HG03469 (cell line): ENCODE results near the gene OR2T10.
"Not testable (repeated sequence)": the region's sequence is repeated elsewhere in the genome, so short reads cannot be mapped to it uniquely, and the experiment has no call there.

ENCODE experiments used
- ATAC-seq: cut with Tn5 transposase; IDR thresholded peaks from one replicate; pipeline ENCODE4 v1.9.1; 2021; ENCODE audit warnings: mild to moderate bottlenecking, moderate library complexity, moderate number of reproducible peaks; ENCODE audit not compliant: unreplicated experiment

The OR2T10 gene

DNA sequence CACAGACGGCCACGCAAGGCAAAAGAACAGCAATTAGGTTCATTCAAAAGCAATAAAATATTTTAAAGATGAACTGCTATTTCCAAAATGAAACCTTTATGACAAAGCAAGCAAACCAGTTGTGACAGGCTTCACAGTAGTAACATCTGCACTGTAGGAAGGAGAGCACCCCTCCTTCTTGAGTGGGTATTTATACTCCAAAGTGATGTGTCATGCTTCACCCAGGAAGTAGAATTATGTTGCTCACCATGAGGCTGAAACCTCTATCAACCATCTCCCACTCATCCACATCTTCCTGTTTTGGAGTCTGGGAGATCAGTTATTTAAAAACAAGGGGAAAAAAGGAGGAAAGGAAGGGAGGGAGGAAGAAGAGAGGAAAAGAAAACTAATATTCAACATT lies 885 bp downstream of the OR2T10 start:
- ATAC-seq: no peak

DNA sequence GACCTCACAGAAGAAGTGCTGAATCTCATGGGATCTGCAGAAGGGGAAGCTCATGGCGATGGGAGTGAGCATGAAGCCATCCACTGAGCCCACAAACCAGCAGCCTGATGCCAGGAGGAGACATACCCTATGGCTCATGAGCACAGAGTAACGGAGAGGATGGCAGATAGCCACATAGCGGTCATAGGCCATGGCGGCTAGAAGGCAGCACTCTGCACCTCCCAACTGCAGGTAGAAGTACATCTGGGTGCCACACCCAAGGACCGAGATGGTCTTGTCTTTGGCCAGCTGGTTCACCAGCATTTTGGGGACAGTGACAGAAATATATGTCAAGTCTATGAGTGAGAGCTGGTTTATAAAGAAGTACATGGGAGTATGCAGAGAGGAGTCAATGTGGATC lies 4.3 kb downstream of the OR2T10 start:
- no peak for ATAC-seq

DNA sequence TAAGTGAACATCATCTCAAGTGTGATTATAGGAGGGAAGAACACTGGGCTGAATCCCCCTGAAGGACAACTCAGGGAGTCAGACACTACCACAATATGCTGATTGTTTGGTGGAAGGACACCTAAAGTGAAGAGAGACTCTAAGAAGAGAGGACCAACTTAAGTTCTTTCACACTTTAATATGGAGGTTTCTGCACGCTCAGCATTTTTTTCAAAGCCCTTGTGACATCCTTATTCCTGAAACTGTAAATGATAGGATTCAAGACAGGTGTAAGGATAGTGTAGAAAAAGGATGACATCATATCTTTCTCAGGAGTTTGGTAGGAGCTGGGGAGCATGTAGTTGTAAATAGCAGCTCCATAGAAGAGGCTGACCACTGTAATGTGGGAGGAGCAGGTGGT lies 4.8 kb downstream of the OR2T10 start:
- ATAC-seq: no peak

DNA sequence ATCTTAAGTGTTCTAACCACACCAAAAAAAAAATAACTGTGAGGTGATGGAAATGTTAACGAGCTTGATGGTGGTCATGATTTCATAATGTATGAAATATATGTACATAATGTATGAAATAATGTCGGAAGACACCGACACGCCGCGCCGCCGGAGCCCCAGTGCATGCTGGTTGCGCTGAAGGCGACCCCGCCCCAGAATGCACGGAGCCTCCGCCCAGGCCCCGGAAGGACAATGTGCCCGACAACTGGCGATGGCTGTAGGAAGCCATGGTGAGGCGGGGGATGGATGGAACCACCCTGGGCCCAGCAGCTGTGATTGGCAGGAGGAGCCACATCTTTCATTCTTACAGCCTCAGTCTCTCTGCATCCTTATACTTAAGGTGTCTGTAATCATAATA lies 7.4 kb downstream of the OR2T10 start:
- no peak for ATAC-seq

DNA sequence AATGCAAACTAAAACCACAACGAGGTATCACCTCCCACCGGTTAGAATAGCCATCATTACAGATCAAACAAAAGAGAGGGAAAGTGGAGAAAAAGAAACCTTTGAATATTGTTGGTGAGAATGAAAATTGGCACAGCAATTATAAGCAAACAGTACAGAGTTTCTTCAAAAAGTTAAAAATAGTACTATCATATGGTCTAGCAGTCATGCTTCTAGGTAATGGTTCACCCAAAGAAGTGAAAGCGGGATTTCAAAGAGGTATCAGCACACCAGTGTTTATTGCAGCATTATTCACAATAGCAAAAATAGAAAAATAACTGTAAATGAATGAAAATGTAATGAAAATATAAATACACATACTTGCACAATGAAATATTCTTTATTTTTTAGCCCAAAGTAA lies 8.2 kb downstream of the OR2T10 start:
- no peak for ATAC-seq

DNA sequence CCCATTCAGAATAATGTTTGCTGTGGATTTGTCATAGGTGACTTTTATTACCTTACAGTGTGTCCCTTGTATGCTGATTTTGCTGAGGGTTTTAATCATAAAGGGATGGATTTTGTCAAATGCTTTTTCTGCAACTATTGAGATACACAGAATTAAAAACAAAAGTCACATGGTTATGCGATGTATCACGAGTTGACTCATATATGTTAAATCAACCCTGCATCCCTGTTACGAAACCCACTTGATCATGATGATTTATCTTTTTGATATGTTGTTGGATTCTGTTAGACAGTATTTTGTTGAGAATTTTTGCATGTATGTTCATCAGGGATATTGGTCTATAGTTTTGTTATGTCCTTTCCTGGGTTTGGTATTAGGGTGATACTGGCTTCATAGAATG lies 12.2 kb downstream of the OR2T10 start:
- ATAC-seq: no peak

DNA sequence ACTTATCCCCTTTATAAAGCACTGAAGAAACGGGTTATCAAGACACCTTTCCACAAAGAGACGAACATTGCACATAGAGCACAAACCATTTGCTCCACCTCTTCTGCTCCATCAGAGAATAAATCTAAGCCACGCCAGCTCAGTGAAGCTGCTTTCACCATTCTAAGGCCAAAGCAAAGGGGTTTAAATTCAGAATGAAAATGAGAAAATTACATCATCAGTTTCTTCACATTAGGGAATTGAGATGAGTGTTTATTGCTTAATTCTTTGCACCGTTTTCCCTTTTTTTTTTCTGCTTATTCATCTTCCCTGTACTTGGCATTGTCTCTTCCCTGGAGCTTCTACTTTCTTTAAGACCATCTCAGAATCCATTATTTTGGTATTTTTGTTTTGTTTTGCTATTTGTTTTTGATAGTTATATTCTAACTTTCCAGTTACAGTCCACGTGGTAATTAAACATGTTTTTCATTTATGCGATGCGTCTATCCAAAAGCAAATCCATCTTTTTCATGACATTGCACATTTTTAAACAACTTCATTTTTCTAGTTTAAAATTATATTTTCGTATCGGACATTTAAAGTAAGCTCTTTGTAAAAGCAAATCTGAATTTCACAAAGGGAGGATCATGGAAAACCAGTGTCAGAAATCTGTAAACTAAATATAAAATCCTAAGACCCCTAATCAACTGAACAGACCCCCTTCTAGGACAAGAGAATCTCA lies 21.1 kb downstream of the OR2T10 start:
- ATAC-seq: no peak

DNA sequence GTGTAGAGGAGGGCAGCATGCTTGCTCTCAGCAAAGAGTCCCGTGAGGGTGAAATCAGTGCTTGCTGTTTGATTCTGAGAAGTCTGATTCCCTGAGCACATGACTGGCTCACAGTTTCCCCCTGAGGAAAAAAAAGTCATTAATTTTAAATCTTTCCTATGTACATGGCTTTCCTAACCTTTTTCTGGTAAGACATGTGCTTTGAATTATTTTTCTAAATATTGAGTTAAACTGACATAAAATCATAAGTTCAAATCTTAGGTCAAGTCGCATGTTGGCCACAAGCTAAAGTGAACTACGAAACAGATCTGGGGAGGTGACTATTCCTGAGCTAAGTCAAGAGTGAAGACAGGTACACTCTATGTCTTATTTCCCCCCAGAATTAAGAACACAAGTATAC lies 22.8 kb downstream of the OR2T10 start, which contains the start of gene OR2T34:
OR2T34 (minus strand) TSS at position 101 of the 400 bp plus-strand sequence; CDS start at position 101, 0 bp downstream.
- ATAC-seq: not testable (repeated sequence)

DNA sequence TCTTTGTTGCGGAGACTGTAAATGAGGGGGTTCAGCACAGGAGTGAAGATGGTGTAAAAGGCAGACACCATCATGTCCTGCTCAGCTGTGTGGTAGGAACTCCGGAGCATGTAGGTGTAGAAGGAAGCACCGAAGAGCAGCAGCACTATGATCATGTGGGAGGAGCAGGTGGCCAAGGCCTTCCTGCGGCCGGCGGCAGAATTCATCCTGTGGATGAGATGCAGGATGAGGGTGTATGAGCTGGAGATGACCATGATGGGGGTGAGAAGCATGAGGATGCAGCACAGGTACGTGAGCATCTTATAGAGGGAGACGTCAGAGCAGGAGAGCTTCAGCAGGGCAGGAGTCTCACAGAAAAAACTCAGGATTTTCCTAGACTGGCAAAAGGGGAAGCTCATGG lies 23.6 kb downstream of the OR2T10 start:
- ATAC-seq: not testable (repeated sequence)

DNA sequence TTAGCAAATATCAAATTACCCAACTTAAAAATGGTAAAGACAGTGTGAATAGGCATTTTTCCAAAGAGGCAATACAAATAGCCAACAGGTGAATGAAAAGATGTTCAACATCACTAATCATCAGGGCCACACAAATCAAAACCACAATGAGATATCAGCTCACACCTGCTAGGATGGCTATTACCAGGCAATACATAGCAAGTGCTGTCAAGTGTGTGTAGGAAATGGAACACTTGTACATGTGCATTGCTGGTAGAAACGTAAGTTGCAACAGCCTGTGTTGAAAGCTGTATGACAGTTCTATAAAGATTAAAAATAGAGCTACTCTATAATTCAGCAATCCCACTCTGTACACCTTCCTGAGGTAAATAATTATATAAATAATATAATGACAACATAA lies 25.5 kb downstream of the OR2T10 start:
- not testable (repeated sequence) for ATAC-seq

DNA sequence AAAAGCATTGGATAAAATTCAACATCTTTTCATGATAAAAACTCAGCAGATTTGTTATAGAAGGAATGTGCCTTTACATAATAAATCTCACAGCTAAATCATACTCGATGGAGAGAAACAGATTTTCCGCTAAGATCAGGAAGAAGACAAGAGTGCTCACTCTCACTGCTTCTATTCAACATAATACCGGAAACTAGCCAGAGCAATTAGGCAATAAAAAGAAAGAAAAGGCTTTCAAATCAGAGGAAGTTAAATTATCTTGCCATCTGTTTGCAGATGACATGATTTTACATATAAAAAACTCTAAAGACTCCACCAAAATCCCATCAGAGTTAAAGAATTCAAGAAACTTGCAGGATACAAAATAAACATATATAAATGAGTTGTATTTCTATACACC lies 26.7 kb downstream of the OR2T10 start:
- ATAC-seq: not testable (repeated sequence)

DNA sequence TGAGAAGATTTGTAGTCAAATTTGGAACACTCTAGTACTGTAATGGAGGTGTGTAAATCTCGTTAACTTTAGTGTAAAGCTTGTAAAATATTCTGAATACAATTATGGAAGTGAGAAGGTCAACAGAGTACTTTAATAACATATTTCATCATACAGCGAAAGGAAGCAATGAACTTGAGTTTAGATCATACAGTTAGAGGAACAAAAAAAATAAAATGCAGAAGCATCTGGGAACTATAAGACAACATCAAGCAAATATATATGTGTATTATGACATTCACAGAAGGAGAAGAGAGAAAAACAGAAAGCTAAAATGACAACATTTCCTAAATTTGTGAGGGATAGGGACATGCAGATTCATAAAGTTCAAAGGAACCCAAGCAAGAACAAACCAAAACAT lies 28.5 kb downstream of the OR2T10 start:
- ATAC-seq: not testable (repeated sequence)

DNA sequence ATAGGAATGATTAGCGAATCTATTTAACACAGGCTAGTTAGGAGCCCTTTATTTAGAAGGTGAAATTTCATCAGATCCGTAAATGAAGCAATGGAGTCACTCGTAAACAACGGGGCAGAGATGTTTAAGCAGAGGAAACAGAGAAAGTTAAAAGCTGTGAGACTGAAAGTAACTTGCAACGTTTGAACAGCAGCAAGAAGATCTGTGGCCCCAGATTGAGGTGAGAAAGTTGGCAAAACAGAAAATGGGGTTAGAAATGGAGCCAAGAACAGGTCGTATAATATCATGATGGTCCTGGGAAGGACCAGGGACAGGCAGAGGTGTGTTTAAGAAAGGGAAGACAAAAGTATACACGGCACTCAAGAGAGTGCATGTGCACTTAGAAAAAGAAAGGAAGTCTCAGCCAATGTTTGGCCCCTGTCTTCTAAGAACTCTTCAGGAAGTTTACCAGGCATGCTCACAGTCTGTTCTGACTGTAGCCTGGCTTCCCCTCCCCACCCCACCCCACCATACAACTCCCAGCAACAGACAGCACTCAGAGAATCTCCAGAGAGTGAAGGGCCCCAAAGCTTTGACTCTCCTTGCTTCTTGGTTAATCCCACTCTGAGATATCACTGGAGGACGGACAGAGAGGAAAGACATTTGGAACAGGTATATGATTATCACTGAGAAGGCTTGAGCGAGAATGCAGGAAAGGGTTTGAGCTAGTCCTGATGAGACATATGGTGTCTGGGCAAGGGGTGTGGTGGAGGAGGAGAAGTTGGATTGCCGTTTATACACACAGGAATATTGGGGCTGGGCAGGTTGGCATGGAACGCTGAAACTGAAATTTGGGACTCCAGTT lies 31.7 kb downstream of the OR2T10 start:
- peak; percentile 44 for ATAC-seq

DNA sequence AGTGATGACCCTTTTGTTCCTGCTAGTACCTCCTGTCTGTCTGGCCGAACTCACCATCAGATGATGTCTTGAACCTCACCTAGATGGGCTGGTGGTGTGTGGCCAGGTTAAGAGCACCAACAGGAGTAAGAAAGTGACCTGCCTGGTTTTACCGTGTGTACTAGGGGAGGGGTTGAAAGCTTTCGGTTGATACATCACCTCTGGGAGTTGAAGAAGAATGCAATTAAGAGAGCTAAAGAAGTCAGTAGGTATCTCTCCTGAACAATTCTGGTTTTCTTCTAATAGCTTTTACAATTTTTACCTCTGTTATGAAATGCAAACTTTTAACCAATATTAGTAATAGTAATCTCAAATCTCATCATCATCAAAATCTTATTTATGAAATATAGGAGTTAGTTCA lies 34.8 kb downstream of the OR2T10 start, which contains the start of gene OR2T29:
OR2T29 (minus strand) TSS at position 101 of the 400 bp plus-strand sequence. CDS start 3,281 bp downstream, outside the sequence.
- ATAC-seq: not testable (repeated sequence)

DNA sequence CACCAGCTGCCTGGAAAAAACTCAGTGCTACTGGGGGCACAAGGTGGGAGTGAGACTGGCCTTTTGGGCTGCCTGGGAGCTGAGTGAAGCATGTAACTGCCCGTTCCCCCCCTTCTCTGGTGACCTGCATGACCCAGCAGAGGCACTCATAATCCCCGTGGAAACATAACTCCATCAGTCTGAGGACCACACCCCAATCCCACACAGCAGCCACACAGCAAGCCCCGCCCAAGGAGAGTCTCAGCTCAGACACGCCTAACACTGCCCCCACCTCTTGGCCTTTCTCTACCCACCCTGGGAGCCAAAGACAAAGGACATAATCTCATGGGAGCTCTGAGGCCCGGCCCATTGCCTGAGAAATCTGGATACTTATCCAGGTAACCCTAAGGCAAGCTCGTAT lies 46.5 kb downstream of the OR2T10 start:
- not testable (repeated sequence) for ATAC-seq

DNA sequence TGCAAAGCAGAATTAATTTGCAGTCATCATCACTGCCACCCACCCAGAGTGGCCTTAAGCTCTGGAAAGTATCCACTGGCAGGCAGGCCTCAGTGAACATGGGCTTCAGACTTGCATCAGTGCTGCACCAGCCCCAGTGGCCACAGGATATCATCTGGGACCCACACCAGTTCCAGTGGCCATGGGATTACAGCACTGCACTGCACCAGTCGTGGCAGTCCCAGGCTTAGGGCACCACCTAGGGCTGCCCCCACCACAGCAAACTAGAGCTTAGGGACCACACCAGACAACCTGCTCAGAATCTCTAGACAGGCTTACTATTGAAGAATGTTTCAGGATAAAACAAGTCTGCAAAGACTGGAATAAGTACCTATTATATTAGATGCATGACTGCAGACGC lies 50.1 kb downstream of the OR2T10 start:
- not testable (repeated sequence) for ATAC-seq
